ENCODE measurements around the gene NTSR1.

The NTSR1 gene

DNA sequence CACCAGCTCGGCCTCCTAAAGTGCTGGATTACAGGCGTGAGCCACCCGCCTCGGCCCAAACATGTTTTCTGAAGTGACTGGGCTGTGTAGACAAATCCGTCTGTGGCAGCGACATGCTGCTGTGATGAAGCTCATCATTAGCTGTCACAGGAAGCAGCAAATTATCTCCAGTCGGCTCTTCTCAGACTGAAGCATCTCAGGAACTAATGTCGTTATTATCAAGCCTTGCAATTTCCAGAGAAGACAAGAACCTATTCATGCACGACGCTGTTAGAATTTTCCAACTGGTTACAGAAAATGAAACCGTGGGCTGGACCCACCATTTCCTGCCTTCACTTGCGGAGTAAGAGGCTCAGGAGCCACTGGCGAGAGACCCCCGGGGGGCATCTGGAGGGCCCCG, 17.1 kb upstream of the NTSR1 start:
- in situ Hi-C loops (cut with HindIII; ENCODE audit: low pct_unique_long_range_greater_than_20kb, low sequenced_read_pairs) = no loop called here
- TF ChIP-seq JUND (IDR thresholded peaks at IDR 0.05; ENCODE audit: low read depth) = no peak
- DNase-seq (ENCODE audit: low read depth in 1 of 2, low spot score in 1 of 2) = no peak

DNA sequence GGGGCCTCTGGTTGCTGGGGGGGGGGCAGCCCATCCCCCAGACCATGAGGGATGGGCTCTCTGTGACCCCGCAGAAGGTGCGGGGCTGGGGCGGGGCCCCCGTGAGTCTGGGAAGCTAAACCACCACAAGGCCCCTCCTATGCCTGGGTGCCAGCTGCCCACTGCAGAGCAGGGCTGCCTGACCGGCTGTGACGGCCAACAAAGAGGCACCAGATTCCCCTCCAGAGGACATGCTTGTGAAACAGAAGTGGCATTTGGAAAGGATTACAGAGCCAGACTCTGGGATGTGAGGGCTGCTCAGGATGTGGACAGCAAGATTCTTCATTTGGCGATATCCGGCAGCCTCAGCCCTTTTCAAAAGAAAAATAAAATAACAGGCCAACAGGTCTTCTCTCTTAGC, 16.5 kb upstream of the NTSR1 start:
- no peak for TF ChIP-seq JUND (IDR thresholded peaks at IDR 0.05; ENCODE audit: low read depth)
- DNase-seq (ENCODE audit: low read depth in 1 of 2, low spot score in 1 of 2) = no peak
- in situ Hi-C loops (cut with HindIII; ENCODE audit: low pct_unique_long_range_greater_than_20kb, low sequenced_read_pairs) = no loop called here

DNA sequence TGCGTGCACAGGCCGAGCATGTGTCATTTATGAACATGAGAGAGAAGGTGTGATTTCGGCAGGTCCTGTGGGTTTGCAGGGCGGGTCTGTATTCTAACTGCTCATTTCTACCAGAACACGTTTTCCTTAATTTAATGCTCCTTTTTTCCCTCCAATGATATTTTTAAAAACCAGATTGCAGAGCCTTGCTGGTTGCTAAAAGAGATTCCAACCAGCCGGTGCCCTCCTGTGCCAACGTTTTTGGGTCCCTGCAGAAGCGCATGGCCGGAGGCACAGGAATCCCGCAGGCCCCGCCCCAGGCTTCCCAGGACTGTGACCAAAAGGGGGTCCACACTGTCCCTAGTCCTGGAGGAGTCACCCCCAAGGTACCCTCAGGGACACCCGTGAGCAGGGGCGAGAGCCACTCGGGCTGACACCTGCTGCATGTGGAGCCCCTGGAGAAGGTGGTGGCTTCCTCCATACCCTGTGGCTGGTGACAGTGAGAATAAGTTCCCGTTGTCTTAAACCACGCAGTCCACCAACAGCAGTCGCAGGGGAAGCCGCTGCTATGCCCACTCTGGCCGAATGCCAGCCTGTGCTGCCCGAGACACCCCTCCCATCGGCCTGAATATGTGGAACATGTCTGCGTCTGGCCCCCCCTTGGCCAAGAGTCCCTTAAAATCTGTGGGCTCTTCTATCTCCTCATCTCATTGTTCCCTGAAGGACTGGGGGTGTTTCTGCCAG, 15.7 kb upstream of the NTSR1 start:
- no peak for TF ChIP-seq JUND (IDR thresholded peaks at IDR 0.05; ENCODE audit: low read depth)
- no peak for DNase-seq (ENCODE audit: low read depth in 1 of 2, low spot score in 1 of 2)
- in situ Hi-C loops (cut with HindIII; ENCODE audit: low pct_unique_long_range_greater_than_20kb, low sequenced_read_pairs) = no loop called here

DNA sequence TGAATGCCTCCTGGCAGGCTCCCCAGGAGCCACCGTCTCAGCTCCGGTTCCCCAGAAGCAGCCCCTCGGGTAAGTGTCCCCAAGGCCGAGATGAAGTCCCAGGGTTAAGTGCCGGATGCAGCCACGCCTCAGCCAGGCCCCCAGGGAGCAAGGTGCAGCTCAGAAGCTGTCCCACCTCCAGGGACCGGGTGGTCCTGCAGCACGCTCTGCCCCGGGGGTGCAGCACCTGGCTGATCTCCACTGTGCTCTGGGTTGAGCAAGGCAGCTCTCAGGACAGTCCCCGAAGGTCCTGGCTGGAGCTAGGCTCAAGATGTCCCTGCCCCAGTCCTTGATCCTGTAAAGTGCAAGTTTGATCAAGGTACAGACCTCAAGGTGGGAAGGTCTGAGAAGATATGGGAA, 15.1 kb upstream of the NTSR1 start:
- DNase-seq (ENCODE audit: low read depth in 1 of 2, low spot score in 1 of 2) = no peak
- no peak for TF ChIP-seq JUND (IDR thresholded peaks at IDR 0.05; ENCODE audit: low read depth)
- in situ Hi-C loops (cut with HindIII; ENCODE audit: low pct_unique_long_range_greater_than_20kb, low sequenced_read_pairs) = no loop called here

DNA sequence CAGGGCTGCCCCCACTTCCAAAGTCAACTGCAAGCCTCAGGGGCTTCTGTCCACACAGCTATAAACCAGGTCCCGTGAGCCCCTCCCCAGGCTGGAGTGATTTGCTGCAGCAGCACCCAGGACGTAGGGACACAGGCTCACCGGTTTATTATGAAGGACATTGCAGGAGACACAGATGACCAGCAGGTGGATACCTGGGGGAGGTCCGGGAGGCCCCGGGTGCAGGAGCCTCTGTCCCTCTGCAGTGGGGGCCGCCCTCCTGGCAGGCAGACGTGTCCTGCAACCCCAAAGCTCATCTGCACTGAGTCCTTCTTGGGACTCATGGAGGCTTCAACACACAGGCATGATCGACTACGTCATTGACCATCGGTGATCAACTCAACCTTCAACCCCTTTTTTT, 14.5 kb upstream of the NTSR1 start:
- no peak for TF ChIP-seq JUND (IDR thresholded peaks at IDR 0.05; ENCODE audit: low read depth)
- DNase-seq (ENCODE audit: low read depth in 1 of 2, low spot score in 1 of 2) = no peak
- in situ Hi-C loops (cut with HindIII; ENCODE audit: low pct_unique_long_range_greater_than_20kb, low sequenced_read_pairs) = no loop called here

DNA sequence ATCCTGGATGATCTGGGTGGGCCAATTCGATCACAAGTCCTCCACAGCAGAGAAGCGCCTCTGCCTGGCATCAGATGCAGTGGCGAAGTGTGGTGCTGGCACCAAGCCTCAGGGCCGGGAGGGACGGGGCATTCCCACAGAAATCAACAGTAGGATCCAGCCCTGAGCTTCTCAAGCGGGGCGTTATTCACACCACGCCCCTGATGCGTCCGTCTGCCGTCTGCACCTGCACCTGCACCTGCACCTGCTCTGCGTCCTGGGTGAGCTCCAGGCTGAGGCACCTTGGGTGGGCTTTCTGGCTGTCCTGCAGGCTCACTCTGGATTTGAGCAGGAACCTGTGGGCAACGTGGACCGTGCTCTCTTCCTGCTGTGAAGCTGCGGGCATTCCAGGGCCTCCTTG, 13.8 kb upstream of the NTSR1 start:
- TF ChIP-seq JUND (IDR thresholded peaks at IDR 0.05; ENCODE audit: low read depth) = no peak
- in situ Hi-C loops (cut with HindIII; ENCODE audit: low pct_unique_long_range_greater_than_20kb, low sequenced_read_pairs) = no loop called here
- no peak for DNase-seq (ENCODE audit: low read depth in 1 of 2, low spot score in 1 of 2)

DNA sequence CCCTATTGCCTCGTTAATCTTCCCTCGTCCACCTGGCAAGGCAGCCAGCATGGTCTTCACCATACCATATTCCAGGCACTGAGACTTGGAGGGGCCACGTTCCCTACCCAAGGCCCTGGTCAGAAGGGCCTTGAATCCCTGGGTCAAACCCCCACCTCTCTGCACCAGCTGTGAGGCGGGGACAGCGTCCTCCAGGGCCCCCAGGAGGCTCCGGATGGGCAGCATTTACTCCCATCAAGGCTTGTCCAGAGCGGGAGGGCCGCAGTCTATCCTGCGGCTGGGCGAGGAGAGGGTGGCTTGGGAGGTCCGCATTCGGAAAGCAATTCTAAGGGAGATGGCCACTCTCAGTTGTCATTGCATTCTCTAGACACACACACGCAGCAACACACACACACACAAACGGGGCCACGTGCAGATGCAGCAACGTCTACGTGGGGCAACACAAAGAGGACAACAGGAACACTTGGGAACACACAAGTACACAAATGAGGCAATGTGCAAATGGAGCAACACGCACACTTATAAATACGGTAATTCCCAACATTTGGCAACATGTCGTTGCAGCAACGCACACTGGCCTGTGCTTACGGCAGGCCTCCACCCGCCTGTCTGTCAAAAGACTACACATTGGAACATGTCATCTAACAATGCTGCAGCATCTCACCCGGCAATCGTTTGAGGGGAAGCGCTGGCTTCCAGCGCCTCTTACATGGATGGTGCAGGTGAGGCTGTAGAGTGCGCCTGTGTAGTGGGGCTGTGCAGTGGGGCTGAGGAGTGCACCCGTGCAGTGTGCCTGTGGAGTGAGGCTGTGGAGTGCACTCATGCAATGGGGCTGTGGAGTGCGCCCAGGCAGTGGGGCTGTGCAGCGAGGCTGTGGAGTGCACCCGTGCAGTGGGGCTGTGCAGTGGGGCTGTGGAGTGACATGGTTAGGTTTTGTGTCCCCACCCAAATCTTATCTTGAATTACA, 12.9 kb upstream of the NTSR1 start:
- TF ChIP-seq JUND (IDR thresholded peaks at IDR 0.05; ENCODE audit: low read depth) = no peak
- in situ Hi-C loops (cut with HindIII; ENCODE audit: low pct_unique_long_range_greater_than_20kb, low sequenced_read_pairs) = no loop called here
- no peak for DNase-seq (ENCODE audit: low read depth in 1 of 2, low spot score in 1 of 2)

DNA sequence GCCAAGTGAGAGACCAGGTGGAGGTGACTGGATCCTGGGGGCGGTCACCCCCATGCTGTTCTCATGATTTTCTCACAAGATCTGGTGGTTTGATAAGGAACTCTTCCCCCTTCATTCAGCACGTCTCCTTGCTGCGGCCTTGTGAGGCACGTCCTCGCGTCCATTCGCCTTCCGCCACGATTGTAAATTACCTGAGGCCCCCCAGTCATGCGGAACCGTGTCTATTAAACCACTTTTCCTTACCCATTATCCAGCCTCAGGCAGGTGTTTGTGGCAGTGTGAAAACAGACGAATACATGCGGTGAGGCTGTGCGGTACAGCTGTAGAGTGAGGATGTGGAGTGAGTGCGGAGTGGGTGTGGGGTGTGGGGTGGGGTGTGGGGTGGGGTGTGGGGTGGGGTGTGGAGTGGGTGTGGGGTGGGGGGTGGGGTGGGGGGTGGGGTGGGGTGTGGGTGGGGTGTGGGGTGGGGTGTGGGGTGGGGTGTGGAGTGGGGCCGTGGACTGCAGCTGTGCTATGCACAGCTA, 12.1 kb upstream of the NTSR1 start:
- in situ Hi-C loops (cut with HindIII; ENCODE audit: low pct_unique_long_range_greater_than_20kb, low sequenced_read_pairs) = no loop called here
- TF ChIP-seq JUND (IDR thresholded peaks at IDR 0.05; ENCODE audit: low read depth) = no peak
- DNase-seq (ENCODE audit: low read depth in 1 of 2, low spot score in 1 of 2) = no peak

DNA sequence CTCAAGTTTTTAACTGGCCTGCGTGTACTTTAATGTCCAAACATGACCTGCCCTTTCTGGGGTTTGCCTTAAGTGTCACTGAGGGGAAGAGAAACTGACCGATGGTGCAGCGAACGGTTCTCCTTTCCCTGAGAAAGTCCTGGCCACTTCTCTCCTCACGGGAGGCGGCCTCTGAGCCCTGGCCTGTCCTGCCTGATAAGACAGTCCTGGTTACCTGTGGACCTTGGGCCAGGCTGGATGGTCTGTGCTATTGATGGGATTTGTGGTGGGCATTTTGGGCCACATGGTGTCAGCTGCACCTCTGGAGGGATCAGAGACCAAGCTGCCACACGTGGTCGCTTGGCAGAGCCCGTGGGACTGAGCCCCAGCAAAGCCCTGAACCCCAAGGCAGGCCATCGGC, 11.6 kb upstream of the NTSR1 start:
- in situ Hi-C loops (cut with HindIII; ENCODE audit: low pct_unique_long_range_greater_than_20kb, low sequenced_read_pairs) = no loop called here
- no peak for DNase-seq (ENCODE audit: low read depth in 1 of 2, low spot score in 1 of 2)

DNA sequence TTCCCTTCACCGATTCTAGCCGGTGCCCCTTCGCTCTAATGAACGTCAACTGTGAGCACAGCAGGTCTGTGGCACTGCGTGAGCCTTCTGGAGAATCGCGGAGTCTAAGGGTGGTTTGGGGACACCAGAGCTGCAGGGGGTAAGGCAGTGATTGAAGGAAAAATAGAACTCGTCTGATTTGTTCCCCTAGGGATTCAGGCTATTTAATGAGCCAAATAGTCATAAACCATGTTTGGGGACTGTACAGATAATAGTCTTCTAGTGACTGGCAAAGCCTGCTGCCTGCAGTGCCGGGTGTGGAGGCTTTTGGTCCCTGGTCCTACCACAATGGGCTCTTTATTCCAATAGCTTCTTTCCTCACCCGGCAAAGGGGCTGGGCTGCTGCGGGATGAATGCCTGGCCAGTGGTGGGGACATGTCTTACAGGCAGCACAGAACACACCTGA, 11.1 kb upstream of the NTSR1 start:
- DNase-seq (ENCODE audit: low read depth in 1 of 2, low spot score in 1 of 2) = no peak
- no peak for TF ChIP-seq JUND (IDR thresholded peaks at IDR 0.05; ENCODE audit: low read depth)
- in situ Hi-C loops (cut with HindIII; ENCODE audit: low pct_unique_long_range_greater_than_20kb, low sequenced_read_pairs) = no loop called here

More for the DNA sequence above, 11.6 kb upstream of the NTSR1 start:
- no peak for TF ChIP-seq JUND (IDR thresholded peaks at IDR 0.05; ENCODE audit: low read depth)

DNA sequence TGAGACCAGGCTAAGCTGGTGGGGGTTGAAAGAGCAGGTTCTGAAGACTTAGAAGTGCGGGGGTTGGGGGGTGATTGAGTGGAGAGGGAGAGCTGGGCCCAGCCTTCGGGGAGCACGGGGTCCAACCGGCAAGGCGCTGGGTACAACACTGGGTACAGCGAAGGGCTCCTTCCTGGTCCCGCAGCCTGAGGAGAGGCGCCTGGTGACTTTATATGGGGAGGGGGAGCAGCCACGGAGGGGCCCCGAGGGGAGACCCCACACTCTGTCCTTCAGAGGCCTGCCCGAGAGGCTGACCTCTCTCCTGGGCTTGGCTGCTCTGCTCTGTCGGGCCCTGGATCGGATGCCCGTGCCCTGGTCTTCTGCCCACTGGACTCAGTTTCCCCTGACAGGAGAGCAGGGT, 10.4 kb upstream of the NTSR1 start:
- in situ Hi-C loops (cut with HindIII; ENCODE audit: low pct_unique_long_range_greater_than_20kb, low sequenced_read_pairs) = no loop called here
- DNase-seq (ENCODE audit: low read depth in 1 of 2, low spot score in 1 of 2) = no peak

DNA sequence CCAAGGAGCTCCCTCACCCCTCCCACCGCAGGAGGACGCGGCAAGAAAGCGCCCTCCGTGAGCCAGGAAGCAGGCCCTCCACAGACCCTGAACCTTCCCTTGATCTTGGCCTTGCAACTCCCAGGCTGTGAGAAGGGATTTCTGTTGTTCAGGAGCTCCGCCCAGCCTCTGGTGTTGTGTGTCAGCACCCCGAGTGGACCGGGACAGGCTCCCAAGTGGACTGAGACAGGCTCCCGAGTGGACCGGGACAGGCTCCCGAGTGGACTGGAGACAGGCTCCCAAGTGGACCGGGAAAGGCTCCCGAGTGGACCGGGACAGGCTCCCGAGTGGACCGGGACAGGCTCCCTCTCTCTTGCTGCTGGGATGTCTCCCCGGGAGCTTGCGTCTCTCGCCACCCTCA, 9.3 kb upstream of the NTSR1 start:
- in situ Hi-C loops (cut with HindIII; ENCODE audit: low pct_unique_long_range_greater_than_20kb, low sequenced_read_pairs) = no loop called here
- DNase-seq (ENCODE audit: low read depth in 1 of 2, low spot score in 1 of 2) = no peak
- TF ChIP-seq JUND (IDR thresholded peaks at IDR 0.05; ENCODE audit: low read depth) = no peak

More for the DNA sequence above, 10.4 kb upstream of the NTSR1 start:
- TF ChIP-seq JUND (IDR thresholded peaks at IDR 0.05; ENCODE audit: low read depth) = no peak

DNA sequence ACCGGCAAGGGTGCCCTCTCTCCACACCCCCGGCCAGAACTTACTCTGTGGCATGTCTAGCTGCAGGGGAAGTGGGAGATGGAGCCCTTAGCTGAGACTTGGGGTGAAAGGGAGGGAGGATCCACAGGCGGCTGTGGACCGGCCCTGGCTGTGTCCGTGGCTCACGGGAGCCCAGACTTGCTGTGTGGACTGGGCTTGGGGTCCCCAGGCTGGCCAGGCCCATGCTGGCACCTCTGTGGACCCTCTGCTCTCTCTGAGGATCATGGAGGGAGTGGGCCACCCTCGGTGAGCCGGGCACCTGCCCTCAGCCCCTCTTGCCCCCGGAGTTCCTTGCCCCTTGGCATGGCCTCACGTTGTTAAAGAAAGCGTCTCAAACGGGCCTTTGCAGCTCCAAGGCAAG, 8.9 kb upstream of the NTSR1 start:
- no peak for TF ChIP-seq JUND (IDR thresholded peaks at IDR 0.05; ENCODE audit: low read depth)
- in situ Hi-C loops (cut with HindIII; ENCODE audit: low pct_unique_long_range_greater_than_20kb, low sequenced_read_pairs) = no loop called here
- no peak for DNase-seq (ENCODE audit: low read depth in 1 of 2, low spot score in 1 of 2)

Measured in T47D (cell line).